HG02852 (cell line): ENCODE results near the gene PRKCD.

Source experiments
- ATAC-seq: cut with Tn5 transposase; IDR thresholded peaks from one replicate; pipeline ENCODE4 v1.9.1; 2021; ENCODE audit warnings: mild to moderate bottlenecking, moderate library complexity; ENCODE audit not compliant: unreplicated experiment

Gene PRKCD

DNA sequence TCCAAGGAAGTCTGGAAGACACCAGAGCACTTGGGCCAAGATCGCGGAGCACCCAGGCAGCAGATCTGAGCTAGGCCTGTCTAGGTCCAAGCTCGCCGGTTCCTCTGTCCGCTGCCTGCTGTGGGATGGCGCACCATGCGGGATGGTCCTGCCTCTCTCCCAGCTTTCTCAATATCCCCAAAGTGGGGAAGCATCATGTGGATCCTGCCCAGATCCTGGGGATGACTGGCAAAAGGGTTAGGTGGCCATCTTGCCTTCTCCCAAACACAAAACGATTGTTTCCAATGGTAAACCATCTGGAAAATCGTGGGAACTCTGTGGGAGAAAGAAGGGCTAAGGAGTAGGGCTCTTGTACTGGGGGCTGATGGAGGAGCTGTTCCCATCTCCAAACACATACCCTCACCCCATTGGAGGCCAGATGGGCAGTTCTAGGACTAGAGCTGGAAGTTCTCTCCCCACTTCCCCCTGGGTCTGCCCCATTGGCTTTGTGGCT is 8.9 kb downstream of the PRKCD start:
- no peak for ATAC-seq

GRCh38 chr3:53170325-53171063 is 9.5 kb downstream of the PRKCD start:
- ATAC-seq: peak; percentile 42

GRCh38 chr3:53171064-53171418 is 10.0 kb downstream of the PRKCD start:
- ATAC-seq: no peak

- ATAC-seq: no peak
Observed at GRCh38 chr3:53171827-53172505, 11.0 kb downstream of the PRKCD start.

- ATAC-seq: no peak
Observed at GRCh38 chr3:53173107-53173506, 12.1 kb downstream of the PRKCD start.

- peak; percentile 46 for ATAC-seq
Observed at GRCh38 chr3:53174346-53175250, 13.6 kb downstream of the PRKCD start.

- no peak for ATAC-seq
Observed at GRCh38 chr3:53175613-53176540, 14.9 kb downstream of the PRKCD start.

GRCh38 chr3:53178246-53178645 is 17.2 kb downstream of the PRKCD start:
- no peak for ATAC-seq

DNA sequence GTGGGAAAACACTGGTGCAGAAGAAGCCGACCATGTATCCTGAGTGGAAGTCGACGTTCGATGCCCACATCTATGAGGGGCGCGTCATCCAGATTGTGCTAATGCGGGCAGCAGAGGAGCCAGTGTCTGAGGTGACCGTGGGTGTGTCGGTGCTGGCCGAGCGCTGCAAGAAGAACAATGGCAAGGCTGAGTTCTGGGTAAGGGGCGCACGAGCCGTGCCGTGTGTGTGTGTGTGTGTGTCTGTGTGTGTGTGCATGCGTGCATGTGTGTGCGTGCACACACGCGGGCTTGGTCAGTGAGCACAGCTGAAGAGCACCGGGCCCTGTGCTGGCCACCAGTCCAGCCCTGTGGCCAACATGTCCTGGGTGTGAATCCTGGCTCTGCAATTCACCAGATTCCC is 18.6 kb downstream of the PRKCD start:
- ATAC-seq: no peak

DNA sequence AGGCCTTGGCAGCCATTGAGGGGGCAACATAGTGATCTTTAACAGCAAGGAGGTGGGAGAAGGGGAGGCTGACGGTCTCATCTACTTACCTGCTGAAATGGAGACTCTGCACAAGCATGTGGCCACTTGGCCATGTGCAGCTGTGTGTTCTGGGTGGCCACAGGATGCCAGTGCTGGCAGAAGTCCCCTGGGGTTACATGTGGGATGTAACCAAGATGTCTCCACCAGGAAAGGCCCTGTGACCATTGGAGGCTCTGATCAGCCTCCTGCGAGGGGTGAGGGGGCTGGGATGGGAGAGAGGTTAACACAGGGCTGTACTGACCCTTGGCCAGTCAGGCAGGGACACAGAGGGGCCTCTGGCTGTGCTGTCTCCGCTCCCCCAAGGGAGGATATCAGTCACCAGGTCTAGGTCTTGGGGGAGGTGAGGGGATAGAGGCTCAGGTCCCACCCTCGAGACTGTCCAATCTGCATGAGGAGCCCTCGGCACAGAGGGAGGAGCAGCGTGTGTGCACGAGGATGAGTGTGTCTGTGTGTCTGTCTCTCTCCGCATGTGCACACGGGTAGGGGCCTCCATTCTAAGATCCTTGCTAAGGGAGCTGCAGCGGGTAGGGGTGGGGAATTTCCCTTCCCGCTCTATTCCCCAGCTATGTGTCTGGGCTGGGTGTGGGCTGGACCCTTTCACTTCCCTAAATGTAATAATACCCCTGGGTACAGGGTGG is 19.5 kb downstream of the PRKCD start:
- peak; percentile 97 for ATAC-seq

DNA sequence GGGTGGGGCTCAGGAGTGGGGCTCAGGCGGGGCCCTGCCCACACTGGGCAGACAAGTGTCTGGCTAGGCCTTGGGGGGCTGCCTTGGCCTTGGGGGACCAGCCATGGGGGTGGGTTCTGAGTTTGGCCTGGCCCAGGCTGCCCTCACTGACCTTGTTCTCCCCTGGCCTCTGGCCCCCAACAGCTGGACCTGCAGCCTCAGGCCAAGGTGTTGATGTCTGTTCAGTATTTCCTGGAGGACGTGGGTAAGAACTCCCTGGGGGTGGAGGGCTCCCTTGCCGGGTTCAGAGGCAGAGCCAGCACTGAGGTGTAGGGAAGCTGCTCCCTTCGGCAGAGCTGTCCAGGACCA is 20.0 kb downstream of the PRKCD start:
- ATAC-seq: peak; percentile 16

GRCh38 chr3:53181528-53181927 is 20.5 kb downstream of the PRKCD start:
- no peak for ATAC-seq

DNA sequence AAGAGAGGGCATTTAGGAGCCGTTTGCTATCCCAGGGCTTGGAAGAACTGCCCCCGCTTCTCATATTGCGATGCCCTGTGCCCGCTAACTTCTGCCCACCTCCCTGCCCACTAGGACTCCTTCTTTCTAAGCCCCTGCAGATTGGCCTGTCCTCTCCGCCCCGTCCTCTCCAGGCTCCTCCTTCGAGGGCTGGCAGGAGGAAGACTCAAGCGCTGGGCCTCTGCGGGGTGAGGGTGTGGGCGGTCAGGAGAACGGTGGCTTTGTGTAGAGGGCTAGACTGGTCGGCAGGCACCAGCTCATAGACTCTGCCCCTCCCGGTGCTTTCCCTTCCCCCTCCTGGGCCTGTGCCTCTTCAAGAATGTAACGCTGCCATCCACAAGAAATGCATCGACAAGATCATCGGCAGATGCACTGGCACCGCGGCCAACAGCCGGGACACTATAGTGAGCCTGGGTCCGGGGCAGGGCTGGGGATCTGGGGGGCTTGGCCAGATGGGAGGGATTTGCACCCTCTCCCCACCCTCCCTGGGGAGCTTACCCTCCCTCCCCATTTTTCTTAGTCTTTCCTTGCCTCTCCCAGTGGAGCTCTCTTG is 21.9 kb downstream of the PRKCD start:
- ATAC-seq: no peak

DNA sequence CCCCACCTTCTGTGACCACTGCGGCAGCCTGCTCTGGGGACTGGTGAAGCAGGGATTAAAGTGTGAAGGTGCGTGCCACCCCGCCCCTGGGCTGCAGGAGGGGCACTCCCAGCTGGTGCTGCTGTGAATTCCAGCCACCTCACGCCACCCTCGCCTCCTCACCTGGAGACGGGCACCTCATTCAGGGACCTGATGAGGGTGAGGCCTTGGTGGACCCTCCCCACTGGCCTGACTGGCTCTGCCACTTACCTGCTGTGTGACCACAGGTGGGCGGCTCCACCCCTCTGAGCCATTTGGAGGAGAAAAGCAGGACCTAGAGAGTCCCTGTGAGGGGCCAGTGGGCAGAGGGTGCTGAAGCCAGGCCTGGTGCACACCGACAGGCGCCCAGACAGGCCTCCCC is 22.5 kb downstream of the PRKCD start:
- ATAC-seq: no peak

DNA sequence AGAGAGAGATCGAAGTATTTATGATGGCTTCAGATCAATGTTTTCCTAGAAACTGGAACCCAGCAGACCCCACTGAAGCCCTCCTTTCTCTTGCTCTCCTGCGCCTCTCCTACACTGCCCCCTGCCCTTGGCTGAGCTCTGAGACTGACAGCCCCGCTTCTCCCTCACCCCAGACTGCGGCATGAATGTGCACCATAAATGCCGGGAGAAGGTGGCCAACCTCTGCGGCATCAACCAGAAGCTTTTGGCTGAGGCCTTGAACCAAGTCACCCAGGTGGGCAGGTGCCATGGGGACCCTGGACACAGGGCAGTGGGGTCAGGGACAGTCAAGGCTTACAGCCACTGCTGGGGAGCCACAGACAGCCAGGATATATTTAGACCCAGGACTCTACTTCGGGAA is 23.7 kb downstream of the PRKCD start:
- ATAC-seq: no peak

GRCh38 chr3:53185761-53186465 is 24.9 kb downstream of the PRKCD start:
- no peak for ATAC-seq

- no peak for ATAC-seq
Observed at GRCh38 chr3:53186726-53187125, 25.7 kb downstream of the PRKCD start.

- ATAC-seq: no peak
Observed at GRCh38 chr3:53187430-53187829, 26.4 kb downstream of the PRKCD start.

DNA sequence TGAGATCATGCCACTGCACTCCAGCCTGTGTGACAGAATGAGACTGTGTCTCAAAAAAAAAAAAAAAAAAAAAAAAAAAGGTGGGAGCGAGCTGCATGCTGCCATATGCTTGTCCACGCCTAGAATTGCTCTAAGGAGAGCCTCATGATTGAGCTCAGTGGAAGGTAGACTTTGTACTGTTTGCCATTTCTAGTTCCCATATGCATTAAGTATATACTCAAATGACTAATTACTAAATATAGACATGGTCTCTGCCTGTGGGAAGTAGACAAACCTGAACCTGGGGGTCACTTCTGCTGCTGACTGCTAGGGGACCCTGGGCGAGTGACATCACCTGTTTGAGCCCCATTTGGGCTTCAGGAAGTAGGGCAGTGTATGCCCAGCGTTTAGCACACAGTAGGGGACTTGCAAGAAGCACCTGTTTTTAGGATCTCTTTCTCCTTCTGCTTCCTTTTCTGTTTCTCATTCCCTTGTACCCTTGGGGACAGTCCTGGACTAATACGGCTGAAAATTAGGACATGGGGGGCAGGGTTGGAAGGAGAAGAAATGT is 27.2 kb downstream of the PRKCD start:
- no peak for ATAC-seq
